Measurements from ENCODE around the gene ITIH3. TPM values are rescaled to one million over a fixed set of nuclear protein-coding genes. Genes with fewer than 3 reads are reported as not detected.

ITIH3 gene
- total RNA-seq, 4 donors from 2014 or later, result 3.6 to 4.1 TPM; not detected in 2

DNA sequence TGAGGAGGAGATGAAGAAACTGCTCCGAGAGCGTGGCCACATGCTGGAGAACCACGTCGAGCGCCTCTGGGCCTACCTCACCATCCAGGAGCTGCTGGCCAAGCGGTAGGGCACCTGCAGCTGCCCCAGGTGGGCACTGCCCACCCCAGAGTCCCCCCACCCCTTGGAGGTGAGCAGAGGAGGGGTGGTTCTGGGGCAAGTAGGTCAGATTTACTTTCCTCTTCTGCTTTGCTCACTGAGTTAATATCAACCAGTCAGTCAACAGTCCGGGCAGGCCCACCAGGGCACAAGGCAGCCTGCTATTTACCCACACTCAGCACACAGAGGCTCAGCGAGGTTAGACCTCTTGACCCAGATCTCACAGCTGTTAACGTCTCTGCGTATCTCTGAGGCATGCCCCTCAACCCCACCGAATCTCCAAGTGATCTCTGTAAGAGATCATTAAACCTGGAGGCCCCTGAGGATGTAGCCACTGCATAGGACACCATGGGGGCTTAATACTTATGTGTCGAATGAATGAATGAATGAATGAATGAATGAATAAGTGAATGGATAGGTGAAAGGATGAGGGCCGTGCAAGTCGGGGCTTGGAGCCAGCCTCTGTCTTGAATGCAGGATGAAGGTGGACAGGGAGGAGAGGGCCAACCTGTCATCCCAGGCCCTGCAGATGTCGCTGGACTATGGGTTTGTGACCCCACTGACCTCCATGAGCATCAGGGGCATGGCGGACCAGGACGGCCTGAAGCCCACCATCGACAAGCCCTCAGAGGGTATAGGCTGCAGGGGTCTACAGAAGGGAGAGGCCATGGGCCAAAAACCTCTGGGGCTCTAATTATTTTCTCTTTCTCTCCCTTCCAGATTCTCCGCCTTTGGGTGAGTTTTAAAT is 8.0 kb upstream of the ITIH3 start:
- Histone ChIP-seq H3K36me3 (no peaks in the 10 kb centered on the region), H3K4me1 (no peaks in the 10 kb centered on the region), H3K4me3 (no peak overlapping the region), H3K27ac (no peak overlapping the region), H3K27me3 (no peaks in the 10 kb centered on the region), H3K9me3 (no peaks in the 10 kb centered on the region)
- DNase-seq, result peak in 1 of 3 donors; percentile 29
- TF ChIP-seq POLR2A (IDR thresholded peaks at IDR 0.05), result no peak
- TF ChIP-seq, protein P1, sequence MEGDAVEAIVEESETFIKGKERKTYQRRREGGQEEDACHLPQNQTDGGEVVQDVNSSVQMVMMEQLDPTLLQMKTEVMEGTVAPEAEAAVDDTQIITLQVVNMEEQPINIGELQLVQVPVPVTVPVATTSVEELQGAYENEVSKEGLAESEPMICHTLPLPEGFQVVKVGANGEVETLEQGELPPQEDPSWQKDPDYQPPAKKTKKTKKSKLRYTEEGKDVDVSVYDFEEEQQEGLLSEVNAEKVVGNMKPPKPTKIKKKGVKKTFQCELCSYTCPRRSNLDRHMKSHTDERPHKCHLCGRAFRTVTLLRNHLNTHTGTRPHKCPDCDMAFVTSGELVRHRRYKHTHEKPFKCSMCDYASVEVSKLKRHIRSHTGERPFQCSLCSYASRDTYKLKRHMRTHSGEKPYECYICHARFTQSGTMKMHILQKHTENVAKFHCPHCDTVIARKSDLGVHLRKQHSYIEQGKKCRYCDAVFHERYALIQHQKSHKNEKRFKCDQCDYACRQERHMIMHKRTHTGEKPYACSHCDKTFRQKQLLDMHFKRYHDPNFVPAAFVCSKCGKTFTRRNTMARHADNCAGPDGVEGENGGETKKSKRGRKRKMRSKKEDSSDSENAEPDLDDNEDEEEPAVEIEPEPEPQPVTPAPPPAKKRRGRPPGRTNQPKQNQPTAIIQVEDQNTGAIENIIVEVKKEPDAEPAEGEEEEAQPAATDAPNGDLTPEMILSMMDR (IDR thresholded peaks at IDR 0.05), result no peak

DNA sequence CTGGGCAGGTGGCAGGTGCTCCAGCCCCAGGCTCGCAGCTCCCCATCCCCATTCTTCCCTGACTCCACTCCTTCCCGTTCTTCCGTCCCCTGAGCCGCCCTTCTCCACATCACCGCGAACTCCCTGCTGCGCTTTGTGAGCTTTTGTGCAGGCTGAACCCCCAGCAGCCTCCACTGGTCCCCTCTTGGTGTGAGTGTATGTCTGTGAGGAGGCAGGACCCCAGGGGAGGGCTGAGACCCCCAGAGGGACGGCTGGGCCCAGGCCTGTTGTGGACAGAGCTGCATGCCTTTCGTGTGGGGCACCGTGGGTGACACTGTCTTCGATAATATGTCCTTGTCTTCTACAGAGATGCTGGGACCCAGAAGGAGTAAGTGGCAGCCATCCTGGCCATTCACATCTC is 7.3 kb upstream of the ITIH3 start:
- Histone ChIP-seq H3K4me3 (no peak overlapping the region), H3K36me3 (no peaks in the 10 kb centered on the region), H3K9me3 (no peaks in the 10 kb centered on the region), H3K27ac (no peak overlapping the region), H3K4me1 (no peaks in the 10 kb centered on the region), H3K27me3 (no peaks in the 10 kb centered on the region)
- DNase-seq, result peak in 1 of 3 donors; percentile 19
- TF ChIP-seq POLR2A (IDR thresholded peaks at IDR 0.05), result no peak

DNA sequence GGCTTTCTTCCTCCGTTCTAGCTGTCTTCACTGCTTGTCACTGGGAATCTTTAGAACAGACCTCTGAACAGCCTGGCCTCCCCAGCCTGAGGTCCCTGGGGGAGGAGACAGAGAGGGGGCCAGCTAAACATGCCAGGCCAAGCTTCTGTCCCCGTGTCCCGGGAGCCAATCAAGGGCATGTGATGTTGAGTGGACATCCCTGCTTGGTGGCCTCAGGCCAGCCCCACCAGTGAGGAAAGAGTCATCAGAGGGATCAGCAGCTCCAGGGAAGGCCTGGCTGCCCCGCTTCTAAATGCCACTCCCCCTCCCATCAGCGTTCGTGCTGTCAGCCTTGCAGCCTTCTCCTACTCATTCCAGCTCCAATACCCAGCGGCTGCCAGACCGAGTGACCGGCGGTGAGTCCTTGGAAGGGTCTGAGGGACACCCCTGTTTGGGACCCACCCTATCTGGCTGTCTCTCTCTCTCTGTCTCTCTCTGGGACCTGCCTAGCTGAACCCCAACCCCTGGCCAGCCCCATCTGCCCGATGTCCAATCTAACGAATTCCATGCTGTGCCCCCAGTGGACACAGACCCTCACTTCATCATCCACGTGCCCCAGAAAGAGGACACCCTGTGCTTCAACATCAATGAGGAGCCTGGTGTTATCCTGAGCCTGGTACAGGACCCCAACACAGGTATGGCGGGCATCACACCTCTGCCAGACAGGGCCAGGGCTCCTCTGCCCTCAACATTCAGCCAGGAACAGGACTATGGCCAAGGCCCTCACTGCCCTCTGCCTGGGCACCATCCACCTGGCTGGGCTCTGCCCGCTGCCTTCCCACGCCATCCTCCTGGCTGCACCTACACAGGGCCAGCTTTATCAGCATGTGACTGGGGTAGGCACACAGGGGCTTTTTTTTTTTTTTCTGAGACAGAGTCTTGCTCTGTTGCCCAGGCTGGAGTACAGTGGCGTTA is 6.6 kb upstream of the ITIH3 start:
- H3K9me3 ChIP-seq, result no peaks in the 10 kb centered on the region
- H3K27me3 ChIP-seq, result no peaks in the 10 kb centered on the region
- TF ChIP-seq, protein P1 (IDR thresholded peaks at IDR 0.05), result no peak
- no peak for TF ChIP-seq POLR2A (IDR thresholded peaks at IDR 0.05)
- no peak overlapping the region for H3K4me3 ChIP-seq
- no peaks in the 10 kb centered on the region for H3K4me1 ChIP-seq
- no peaks in the 10 kb centered on the region for H3K36me3 ChIP-seq
- DNase-seq, result peak in 1 of 3 donors; percentile 39
- H3K27ac ChIP-seq, result no peak overlapping the region

- no peaks in the 10 kb centered on the region for H3K27me3 ChIP-seq
- no peak for DNase-seq
- no peak overlapping the region for H3K27ac ChIP-seq
- no peak overlapping the region for H3K4me3 ChIP-seq
- H3K9me3 ChIP-seq, result no peaks in the 10 kb centered on the region
- no peaks in the 10 kb centered on the region for H3K36me3 ChIP-seq
- no peaks in the 10 kb centered on the region for H3K4me1 ChIP-seq
- TF ChIP-seq, protein P1 (IDR thresholded peaks at IDR 0.05), result no peak
- no peak for TF ChIP-seq POLR2A (IDR thresholded peaks at IDR 0.05)
Observed at GRCh38 chr3:52788890-52789745, 5.5 kb upstream of the ITIH3 start.

- no peak for DNase-seq
- TF ChIP-seq POLR2A (IDR thresholded peaks at IDR 0.05), result no peak
- TF ChIP-seq, protein P1 (IDR thresholded peaks at IDR 0.05), result no peak
- Histone ChIP-seq H3K4me1 (no peaks in the 10 kb centered on the region), H3K36me3 (no peaks in the 10 kb centered on the region), H3K4me3 (no peak overlapping the region), H3K27ac (no peak overlapping the region), H3K27me3 (no peaks in the 10 kb centered on the region), H3K9me3 (no peaks in the 10 kb centered on the region)
Observed at GRCh38 chr3:52789746-52790040, 4.9 kb upstream of the ITIH3 start.

Measured in Peyer's patch (tissue), 4 donors.